Loucy (cell line): ENCODE measurements around the gene PBX2.

Experiments
- H2AFZ ChIP-seq: fragments of 200-600 bp; sonication (generic); 2 replicates; pipeline ENCODE4 v1.6.0; 2016; ENCODE audit warnings: antibody characterized with exemption, mild to moderate bottlenecking, low read length, moderate library complexity
- H3F3A ChIP-seq: fragments of 200-600 bp; 2 replicates; pipeline ENCODE4 v1.6.0; 2016; ENCODE audit warnings: antibody characterized with exemption, low read depth, mild to moderate bottlenecking
- H3K27me3 ChIP-seq: fragments of 200-600 bp; sonication (generic); 2 replicates; pipeline ENCODE4 v1.6.1; 2014; ENCODE audit warnings: low read length, mild to moderate bottlenecking; ENCODE audit not compliant: insufficient read depth, poor library complexity, severe bottlenecking
- H3K36me3 ChIP-seq: fragments of 200-600 bp; sonication (generic); 2 replicates; pipeline ENCODE4 v1.6.1; 2016; ENCODE audit warnings: low read length; ENCODE audit not compliant: insufficient read depth
- H3K4me1 ChIP-seq: fragments of 200-600 bp; sonication (generic); 2 replicates; pipeline ENCODE4 v1.5.1; 2014; ENCODE audit warnings: low read length, mild to moderate bottlenecking; ENCODE audit not compliant: insufficient read depth, poor library complexity, severe bottlenecking
- H3K4me2 ChIP-seq: fragments of 200-600 bp; sonication (generic); 2 replicates; pipeline ENCODE4 v1.6.0; 2014; ENCODE audit warnings: antibody characterized with exemption, low read length, low read depth, mild to moderate bottlenecking; ENCODE audit not compliant: poor library complexity, severe bottlenecking
- H3K4me3 ChIP-seq: fragments of 200-600 bp; sonication (generic); 2 replicates; pipeline ENCODE4 v1.5.1; 2014; ENCODE audit warnings: low read length, mild to moderate bottlenecking, mixed read lengths; ENCODE audit not compliant: poor library complexity, severe bottlenecking
- H3K79me2 ChIP-seq: fragments of 200-600 bp; sonication (generic); 2 replicates; pipeline ENCODE4 v1.6.1; 2014; ENCODE audit warnings: low read length; ENCODE audit not compliant: insufficient read depth
- H3K9ac ChIP-seq: fragments of 200-600 bp; sonication (generic); 2 replicates; pipeline ENCODE4 v1.6.0; 2014; ENCODE audit warnings: mild to moderate bottlenecking, low read depth, low read length, moderate library complexity; ENCODE audit not compliant: poor library complexity, severe bottlenecking
- H3K9me2 ChIP-seq: fragments of 200-600 bp; sonication (generic); replicated peaks from 2 replicates; pipeline ENCODE4 v1.6.1; 2016; ENCODE audit warnings: low read depth, low read length, mixed read lengths
- H3K9me3 ChIP-seq: fragments of 200-600 bp; sonication (generic); 2 replicates; pipeline ENCODE4 v1.6.1; 2014; ENCODE audit warnings: mild to moderate bottlenecking, antibody characterized with exemption, low read length, low read depth; ENCODE audit not compliant: insufficient read depth
- H4K20me1 ChIP-seq: fragments of 200-600 bp; sonication (generic); 2 replicates; pipeline ENCODE4 v1.6.0; 2014; ENCODE audit warnings: antibody characterized with exemption, low read length, mild to moderate bottlenecking; ENCODE audit not compliant: insufficient read depth, poor library complexity, severe bottlenecking
- EZH2phosphoT487 ChIP-seq: fragments of 200-600 bp; IDR thresholded peaks from 2 replicates; pipeline ENCODE4 v1.6.1; 2018; ENCODE audit warnings: antibody characterized with exemption, mild to moderate bottlenecking, moderate library complexity, borderline replicate concordance
- TF ChIP-seq, protein P1 (sequence below): fragments of 200-600 bp; sonication (generic); conservative IDR thresholded peaks from 2 replicates; pipeline ENCODE4 v1.5.1; 2014; ENCODE audit warnings: mild to moderate bottlenecking, antibody characterized with exemption, low read length

The PBX2 gene

DNA sequence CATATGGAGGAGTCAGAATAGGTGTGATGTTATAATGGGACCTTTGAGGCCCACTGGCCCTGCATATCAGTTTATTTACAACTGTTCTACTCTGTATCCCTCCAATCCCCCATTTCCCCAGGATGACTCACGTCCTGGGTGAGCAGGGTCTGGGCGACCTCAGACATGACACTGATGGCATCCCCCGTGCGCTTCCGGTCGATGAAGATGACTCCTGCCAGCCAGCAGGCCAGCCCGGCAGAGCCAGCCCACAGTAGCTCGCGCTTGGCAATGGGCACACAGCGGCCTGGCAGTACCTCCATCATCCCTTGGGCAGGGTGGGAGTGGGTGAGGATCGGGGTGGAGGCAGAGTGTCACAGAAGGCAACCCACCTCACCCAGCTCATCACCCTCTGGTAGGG lies 19.7 kb downstream of the PBX2 start:
- no peaks in the 10 kb centered on the region for H3K9me2 ChIP-seq
- no peak overlapping the region for H3K9ac ChIP-seq
- H3F3A ChIP-seq: no peaks in the 10 kb centered on the region
- no peak overlapping the region for H3K4me2 ChIP-seq
- TF ChIP-seq EZH2phosphoT487: no peak
- TF ChIP-seq, protein P1, sequence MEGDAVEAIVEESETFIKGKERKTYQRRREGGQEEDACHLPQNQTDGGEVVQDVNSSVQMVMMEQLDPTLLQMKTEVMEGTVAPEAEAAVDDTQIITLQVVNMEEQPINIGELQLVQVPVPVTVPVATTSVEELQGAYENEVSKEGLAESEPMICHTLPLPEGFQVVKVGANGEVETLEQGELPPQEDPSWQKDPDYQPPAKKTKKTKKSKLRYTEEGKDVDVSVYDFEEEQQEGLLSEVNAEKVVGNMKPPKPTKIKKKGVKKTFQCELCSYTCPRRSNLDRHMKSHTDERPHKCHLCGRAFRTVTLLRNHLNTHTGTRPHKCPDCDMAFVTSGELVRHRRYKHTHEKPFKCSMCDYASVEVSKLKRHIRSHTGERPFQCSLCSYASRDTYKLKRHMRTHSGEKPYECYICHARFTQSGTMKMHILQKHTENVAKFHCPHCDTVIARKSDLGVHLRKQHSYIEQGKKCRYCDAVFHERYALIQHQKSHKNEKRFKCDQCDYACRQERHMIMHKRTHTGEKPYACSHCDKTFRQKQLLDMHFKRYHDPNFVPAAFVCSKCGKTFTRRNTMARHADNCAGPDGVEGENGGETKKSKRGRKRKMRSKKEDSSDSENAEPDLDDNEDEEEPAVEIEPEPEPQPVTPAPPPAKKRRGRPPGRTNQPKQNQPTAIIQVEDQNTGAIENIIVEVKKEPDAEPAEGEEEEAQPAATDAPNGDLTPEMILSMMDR: no peak
- H3K79me2 ChIP-seq: peaks cover 20% of the 10 kb centered on the region
- H3K9me3 ChIP-seq: no peaks in the 10 kb centered on the region
- no peak overlapping the region for H3K4me3 ChIP-seq
- H3K27me3 ChIP-seq: no peaks in the 10 kb centered on the region
- H4K20me1 ChIP-seq: no peaks in the 10 kb centered on the region
- H3K4me1 ChIP-seq: peaks cover 21% of the 10 kb centered on the region
- no peak overlapping the region for H2AFZ ChIP-seq
- peaks cover 17% of the 10 kb centered on the region; the same call in 1 of the 2 replicates for H3K36me3 ChIP-seq

DNA sequence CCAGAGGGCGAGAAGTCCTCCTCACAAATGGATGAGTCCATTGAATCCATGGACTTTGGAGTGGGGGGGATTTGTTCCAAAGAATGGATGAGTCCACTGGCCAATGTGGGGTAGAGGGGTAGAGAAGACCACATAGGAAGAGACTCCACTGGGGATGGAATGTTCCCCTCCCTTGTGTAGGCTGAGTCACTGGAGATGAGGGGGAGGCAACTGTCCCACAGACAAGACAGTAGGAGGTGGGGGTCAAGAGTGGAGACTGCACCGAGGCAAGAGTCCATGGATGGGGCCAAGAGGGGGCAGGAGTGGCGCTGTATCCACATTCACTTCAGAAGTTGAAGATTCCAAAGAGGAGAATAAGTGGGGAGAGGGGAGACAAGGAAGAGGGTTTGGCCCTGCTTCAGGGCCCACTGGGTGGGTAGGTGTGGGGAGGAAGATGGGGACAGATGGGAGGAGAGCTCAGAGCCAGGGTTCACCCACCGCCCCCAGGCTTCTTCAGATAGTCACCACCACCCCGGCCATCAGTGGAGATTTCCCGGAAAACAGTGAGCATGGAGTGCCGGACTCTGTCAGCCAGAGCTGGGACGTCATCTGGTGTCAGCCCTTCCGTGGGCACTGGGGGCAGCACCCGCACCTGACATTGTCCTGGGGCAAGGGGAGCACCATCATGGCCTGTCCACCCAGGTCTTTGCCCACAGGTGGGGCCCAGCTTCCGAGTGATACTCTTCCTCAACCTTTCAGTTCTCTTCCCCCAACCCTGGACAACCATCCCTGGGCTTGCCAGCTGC lies 21.0 kb downstream of the PBX2 start:
- H3F3A ChIP-seq: no peaks in the 10 kb centered on the region
- no peaks in the 10 kb centered on the region for H3K9me3 ChIP-seq
- peaks cover 7% of the 10 kb centered on the region; the same call in 1 of the 2 replicates for H3K79me2 ChIP-seq
- no peak overlapping the region for H3K9ac ChIP-seq
- TF ChIP-seq EZH2phosphoT487: no peak
- TF ChIP-seq, protein P1: no peak; the same call in 1 of the 2 replicates
- no peaks in the 10 kb centered on the region for H3K9me2 ChIP-seq
- H3K4me1 ChIP-seq: peaks cover 10% of the 10 kb centered on the region
- no peaks in the 10 kb centered on the region for H3K27me3 ChIP-seq
- H3K4me2 ChIP-seq: no peak overlapping the region
- no peaks in the 10 kb centered on the region for H4K20me1 ChIP-seq
- no peak overlapping the region for H2AFZ ChIP-seq
- H3K36me3 ChIP-seq: peaks cover 17% of the 10 kb centered on the region; the same call in 1 of the 2 replicates
- no peak overlapping the region for H3K4me3 ChIP-seq

DNA sequence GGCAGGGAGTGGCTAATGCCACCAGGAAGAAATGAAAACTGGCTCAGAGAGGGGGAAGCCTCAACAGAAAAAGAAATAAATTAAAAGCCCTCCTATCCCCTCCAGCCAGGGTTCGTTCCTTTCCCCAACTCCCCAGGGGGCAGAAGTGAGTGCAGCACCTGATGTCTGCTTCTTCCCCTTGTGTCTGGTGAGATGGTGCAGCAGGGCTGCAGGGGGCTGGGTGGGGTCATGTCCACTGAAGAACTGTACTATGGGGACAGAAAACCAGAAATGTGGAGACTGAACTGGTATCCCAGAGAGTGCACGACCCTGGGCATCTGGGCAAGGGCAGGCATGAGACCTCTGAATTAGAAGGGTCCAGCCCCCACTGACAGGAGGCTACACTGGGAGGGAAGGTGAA lies 21.7 kb downstream of the PBX2 start:
- H3K36me3 ChIP-seq: peaks cover 17% of the 10 kb centered on the region; the same call in 1 of the 2 replicates
- peaks cover under 1% of the 10 kb centered on the region; the same call in 1 of the 2 replicates for H3K79me2 ChIP-seq
- no peak overlapping the region for H3K4me3 ChIP-seq
- no peaks in the 10 kb centered on the region for H3K9me2 ChIP-seq
- no peak overlapping the region for H3K9ac ChIP-seq
- H3K4me1 ChIP-seq: peaks cover 7% of the 10 kb centered on the region
- no peaks in the 10 kb centered on the region for H3K9me3 ChIP-seq
- H2AFZ ChIP-seq: no peak overlapping the region
- H3K27me3 ChIP-seq: no peaks in the 10 kb centered on the region
- TF ChIP-seq, protein P1: no peak
- H3F3A ChIP-seq: no peaks in the 10 kb centered on the region
- H3K4me2 ChIP-seq: no peak overlapping the region
- no peaks in the 10 kb centered on the region for H4K20me1 ChIP-seq
